ENCODE measurements around the gene CERK. TPM values are rescaled to one million over a fixed set of nuclear protein-coding genes. Genes with fewer than 3 reads are reported as not detected.

CERK gene
- total and polyA plus RNA-seq, 7 donors: 23.9 to 45.5 (median 28.2) TPM

DNA sequence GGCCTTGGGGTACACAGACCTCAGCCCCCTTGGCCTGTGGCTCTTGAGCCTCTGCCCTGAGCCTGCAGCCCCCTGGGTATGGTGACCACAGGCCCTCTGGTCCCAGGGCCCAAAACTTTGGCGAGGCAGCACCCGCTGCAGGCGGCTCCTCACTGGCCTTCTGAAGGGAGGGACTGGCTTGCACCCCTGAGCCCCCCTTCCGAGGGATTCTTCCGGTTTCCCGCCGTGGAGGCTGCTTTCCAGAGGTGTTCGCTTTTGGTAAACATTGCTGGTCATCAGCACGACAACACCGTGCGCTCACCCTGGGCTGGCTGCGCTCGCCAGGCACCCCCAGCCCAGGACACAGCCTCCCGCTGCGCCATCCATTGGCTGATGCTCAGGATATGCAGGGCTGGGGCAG is 75.8 kb downstream of the CERK start:
- no peak overlapping the region for H3K27ac ChIP-seq
- intact Hi-C loops (cut with DNase I): no loop called here

DNA sequence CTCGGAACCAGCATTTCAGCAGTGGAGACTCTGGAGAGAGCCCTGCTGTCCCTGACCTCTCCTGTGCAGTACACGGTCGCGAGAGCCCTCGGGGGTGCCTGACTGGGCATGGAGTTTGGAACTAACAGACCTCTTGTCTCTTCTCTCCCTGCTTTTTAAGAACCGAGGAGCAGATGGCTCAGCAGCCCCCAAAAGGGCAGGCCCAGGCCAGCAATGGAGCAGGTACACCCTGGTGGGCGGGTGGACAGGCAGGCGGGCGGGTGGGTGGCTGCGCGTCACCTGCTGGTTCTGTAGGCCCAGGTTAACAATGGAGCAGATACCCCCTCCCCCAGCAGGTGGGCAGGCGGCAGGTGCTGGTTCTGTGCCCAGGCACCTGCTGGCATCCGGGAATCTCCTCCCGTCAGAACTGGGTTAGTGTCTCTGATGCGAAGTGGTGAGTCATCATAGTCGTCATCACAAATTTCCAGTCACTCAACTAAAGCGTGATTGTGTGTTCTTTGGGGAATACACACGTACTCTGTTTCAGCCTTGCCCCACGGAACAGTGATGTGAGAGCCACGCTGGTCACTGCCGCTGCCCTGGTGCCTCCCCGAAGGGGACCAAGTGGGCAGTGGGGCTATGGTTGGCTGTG is 76.7 kb downstream of the CERK start:
- Histone ChIP-seq H3K9me3 (no peaks in the 10 kb centered on the region), H3K4me1 (no peaks in the 10 kb centered on the region), H3K4me3 (no peak overlapping the region), H3K36me3 (peaks cover 0 to 44% (median 6%) of the 10 kb centered on the region in 4 donors), H3K27me3 (no peaks in the 10 kb centered on the region), H3K27ac (no peak overlapping the region)
- TF ChIP-seq EP300 (IDR thresholded peaks at IDR 0.05): no peak
- TF ChIP-seq, protein P1, sequence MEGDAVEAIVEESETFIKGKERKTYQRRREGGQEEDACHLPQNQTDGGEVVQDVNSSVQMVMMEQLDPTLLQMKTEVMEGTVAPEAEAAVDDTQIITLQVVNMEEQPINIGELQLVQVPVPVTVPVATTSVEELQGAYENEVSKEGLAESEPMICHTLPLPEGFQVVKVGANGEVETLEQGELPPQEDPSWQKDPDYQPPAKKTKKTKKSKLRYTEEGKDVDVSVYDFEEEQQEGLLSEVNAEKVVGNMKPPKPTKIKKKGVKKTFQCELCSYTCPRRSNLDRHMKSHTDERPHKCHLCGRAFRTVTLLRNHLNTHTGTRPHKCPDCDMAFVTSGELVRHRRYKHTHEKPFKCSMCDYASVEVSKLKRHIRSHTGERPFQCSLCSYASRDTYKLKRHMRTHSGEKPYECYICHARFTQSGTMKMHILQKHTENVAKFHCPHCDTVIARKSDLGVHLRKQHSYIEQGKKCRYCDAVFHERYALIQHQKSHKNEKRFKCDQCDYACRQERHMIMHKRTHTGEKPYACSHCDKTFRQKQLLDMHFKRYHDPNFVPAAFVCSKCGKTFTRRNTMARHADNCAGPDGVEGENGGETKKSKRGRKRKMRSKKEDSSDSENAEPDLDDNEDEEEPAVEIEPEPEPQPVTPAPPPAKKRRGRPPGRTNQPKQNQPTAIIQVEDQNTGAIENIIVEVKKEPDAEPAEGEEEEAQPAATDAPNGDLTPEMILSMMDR (IDR thresholded peaks at IDR 0.05): no peak
- no peak for TF ChIP-seq POLR2AphosphoS5 (IDR thresholded peaks at IDR 0.05)
- no peak for TF ChIP-seq POLR2A (IDR thresholded peaks at IDR 0.05)
- WGBS, 2 donors: 50 to 74% methylated on average over 22 of the region's 22 CpGs
- intact Hi-C loops (cut with DNase I): no loop called here
- no peak for DNase-seq

More for the DNA sequence above, 75.8 kb downstream of the CERK start:
- no peaks in the 10 kb centered on the region for H3K9me3 ChIP-seq
- no peaks in the 10 kb centered on the region for H3K4me1 ChIP-seq
- no peak for TF ChIP-seq EP300 (IDR thresholded peaks at IDR 0.05)
- TF ChIP-seq POLR2AphosphoS5 (IDR thresholded peaks at IDR 0.05): no peak
- no peak for TF ChIP-seq POLR2A (IDR thresholded peaks at IDR 0.05)
- 90 to 95% methylated on average over 15 of the region's 15 CpGs for WGBS, 2 donors
- no peaks in the 10 kb centered on the region for H3K27me3 ChIP-seq
- no peak for DNase-seq
- peaks cover 0 to 53% (median 9%) of the 10 kb centered on the region in 4 donors for H3K36me3 ChIP-seq
- H3K4me3 ChIP-seq: no peak overlapping the region

DNA sequence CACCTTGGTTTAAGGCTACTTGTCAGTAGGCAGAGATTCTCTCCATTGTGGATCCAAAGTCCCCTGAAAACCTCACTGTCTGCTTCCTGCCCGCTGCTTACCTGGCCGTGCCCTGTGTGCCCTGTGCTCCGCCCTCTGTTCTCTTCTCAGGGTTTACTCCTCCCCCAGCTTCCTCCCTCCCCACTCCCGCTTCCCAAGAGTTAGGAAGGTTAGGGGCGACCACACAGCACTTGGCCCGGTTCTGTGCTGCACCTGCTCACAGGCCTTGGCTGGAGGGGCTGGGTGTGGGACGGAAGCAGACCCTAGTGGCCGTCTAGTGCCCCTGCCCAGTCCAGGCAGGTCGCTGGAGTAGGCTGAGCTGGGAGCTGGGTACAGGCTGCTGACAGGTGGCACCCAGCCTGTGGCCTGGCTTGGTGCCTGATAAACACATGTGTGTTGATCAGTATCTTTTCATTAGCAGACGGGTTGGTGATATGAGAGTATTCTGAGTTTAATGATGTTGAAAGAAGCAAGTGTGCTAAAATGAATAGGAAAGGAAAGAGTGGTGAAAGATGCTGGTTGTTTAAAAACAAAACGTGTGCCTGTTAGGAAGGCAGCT is 77.3 kb downstream of the CERK start:
- Histone ChIP-seq H3K36me3 (peaks cover 0 to 38% (median 3%) of the 10 kb centered on the region in 4 donors), H3K4me3 (no peak overlapping the region), H3K27me3 (no peaks in the 10 kb centered on the region), H3K4me1 (no peaks in the 10 kb centered on the region), H3K9me3 (no peaks in the 10 kb centered on the region), H3K27ac (no peak overlapping the region)
- 13 to 44% methylated on average over 11 of the region's 11 CpGs for WGBS, 2 donors
- intact Hi-C loops (cut with DNase I): no loop called here
- TF ChIP-seq POLR2A (IDR thresholded peaks at IDR 0.05): no peak
- TF ChIP-seq, protein P1 (IDR thresholded peaks at IDR 0.05): no peak
- DNase-seq: no peak

DNA sequence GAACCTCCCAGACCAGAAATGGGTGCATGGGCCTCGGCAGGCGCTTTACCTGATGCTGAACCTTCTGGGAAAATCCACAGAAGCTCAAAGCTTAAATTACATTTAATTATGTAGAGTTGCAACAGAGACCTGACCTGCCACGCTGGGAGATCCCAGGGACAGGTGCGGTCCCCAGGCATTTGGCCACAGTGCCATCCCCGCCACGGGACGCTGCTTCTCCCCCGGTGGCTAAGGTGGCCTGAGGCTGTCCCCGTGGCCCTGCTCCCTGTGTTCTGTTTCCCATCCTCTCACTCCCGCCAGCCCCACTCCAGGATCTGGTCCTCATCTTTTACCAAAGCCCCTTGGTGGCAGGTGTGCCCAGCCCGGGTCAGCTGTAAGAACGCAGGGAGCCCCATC is 78.3 kb downstream of the CERK start:
- Histone ChIP-seq H3K27me3 (no peaks in the 10 kb centered on the region), H3K27ac (no peak overlapping the region), H3K36me3 (peaks cover 0 to 28% (median 0%) of the 10 kb centered on the region in 4 donors), H3K4me3 (no peak overlapping the region), H3K4me1 (no peaks in the 10 kb centered on the region), H3K9me3 (no peaks in the 10 kb centered on the region)
- 83 to 93% methylated on average over 12 of the region's 12 CpGs for WGBS, 2 donors
- TF ChIP-seq, protein P1 (IDR thresholded peaks at IDR 0.05): no peak
- TF ChIP-seq POLR2AphosphoS5 (IDR thresholded peaks at IDR 0.05): no peak
- TF ChIP-seq EP300 (IDR thresholded peaks at IDR 0.05): no peak
- no peak for TF ChIP-seq POLR2A (IDR thresholded peaks at IDR 0.05)
- intact Hi-C loops (cut with DNase I): no loop called here
- DNase-seq: no peak

DNA sequence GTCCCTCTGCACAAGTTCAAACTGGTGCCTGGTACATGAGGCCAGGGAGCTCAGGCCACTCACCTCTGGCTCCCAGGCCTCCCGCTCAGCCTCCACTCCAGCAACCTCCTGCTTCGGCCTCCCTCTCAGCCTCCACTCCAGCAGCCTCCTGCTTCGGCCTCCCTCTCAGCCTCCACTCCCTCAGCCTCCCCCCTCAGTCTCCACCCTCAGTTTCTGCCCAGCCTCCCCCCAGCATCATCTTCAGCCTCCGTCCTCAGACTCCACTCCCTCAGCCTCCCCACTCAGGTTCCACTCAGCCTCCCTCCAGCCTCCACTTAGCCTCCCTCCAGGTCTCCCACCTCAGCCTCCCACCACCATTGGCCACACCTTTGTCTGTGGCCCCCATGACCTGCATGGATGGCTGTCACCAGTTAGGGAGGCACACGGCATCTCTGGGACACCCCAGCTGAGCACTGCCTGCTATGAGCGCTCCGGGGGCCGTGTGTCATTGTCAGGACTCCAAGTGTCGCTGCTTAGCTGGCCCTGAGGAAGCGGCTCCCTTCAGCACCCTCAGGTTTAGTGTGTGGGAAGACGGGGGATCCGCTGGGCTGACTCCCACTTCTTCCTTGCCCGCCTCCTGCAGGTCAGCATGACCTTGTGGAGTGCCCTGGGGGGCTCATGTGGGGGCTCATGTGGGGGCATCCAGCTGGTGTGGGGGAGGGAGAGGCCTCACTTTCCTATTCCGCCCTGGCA is 78.8 kb downstream of the CERK start:
- H3K36me3 ChIP-seq: peaks cover 0 to 23% (median 0%) of the 10 kb centered on the region in 4 donors
- no peaks in the 10 kb centered on the region for H3K4me1 ChIP-seq
- DNase-seq: no peak
- TF ChIP-seq POLR2AphosphoS5 (IDR thresholded peaks at IDR 0.05) (no peak), POLR2A (IDR thresholded peaks at IDR 0.05) (no peak), EP300 (IDR thresholded peaks at IDR 0.05) (no peak)
- TF ChIP-seq, protein P1 (IDR thresholded peaks at IDR 0.05): no peak
- H3K9me3 ChIP-seq: no peaks in the 10 kb centered on the region
- WGBS, 2 donors: 96% methylated on average over 14 of the region's 14 CpGs
- no peaks in the 10 kb centered on the region for H3K27me3 ChIP-seq
- no peak overlapping the region for H3K4me3 ChIP-seq
- H3K27ac ChIP-seq: no peak overlapping the region
- intact Hi-C loops (cut with DNase I): no loop called here
